Neutrophil (primary cell): Measurements from ENCODE around the gene HTT.

Experiments used
- H3K27ac ChIP-seq: fragments of 200-600 bp; sonication (generic); 2 replicates; pipeline ENCODE4 v1.5.1; 2016; ENCODE audit warnings: mild to moderate bottlenecking, moderate library complexity
- H3K27me3 ChIP-seq: fragments of 200-600 bp; sonication (generic); 2 replicates; pipeline ENCODE4 v1.6.0; 2016; ENCODE audit warnings: mild to moderate bottlenecking
- H3K36me3 ChIP-seq: fragments of 200-600 bp; sonication (generic); 2 replicates; pipeline ENCODE4 v1.5.1; 2017
- H3K4me1 ChIP-seq, 2 experiments: fragments of 200-600 bp in 1 of 2; sonication (generic) in 1 of 2; 1 replicate in 1 of 2; 2 replicates in 1 of 2; pipeline versions ENCODE4 v1.5.1 to v1.6.1; 2013 to 2016; ENCODE audit warnings: low read depth in 1 of 2, low read length in 1 of 2, mild to moderate bottlenecking in 1 of 2, moderate library complexity in 1 of 2; ENCODE audit not compliant: control insufficient read depth in 1 of 2, insufficient read depth in 1 of 2
- H3K4me3 ChIP-seq, 2 experiments: fragments of 200-600 bp in 1 of 2; sonication (generic) in 1 of 2; 1 replicate in 1 of 2; 2 replicates in 1 of 2; pipeline ENCODE4 v1.5.1; 2013 to 2016; ENCODE audit warnings: low read depth in 1 of 2, low read length in 1 of 2, mild to moderate bottlenecking in 1 of 2, moderate library complexity in 1 of 2
- H3K9me3 ChIP-seq: fragments of 200-600 bp; sonication (generic); 2 replicates; pipeline ENCODE4 v1.5.1; 2016
- TF ChIP-seq, protein P1 (sequence below): fragments of 200-600 bp; sonication (generic); IDR thresholded peaks from 2 replicates; pipeline ENCODE4 v1.5.1; 2016; ENCODE audit warnings: antibody characterized with exemption

Gene HTT

DNA sequence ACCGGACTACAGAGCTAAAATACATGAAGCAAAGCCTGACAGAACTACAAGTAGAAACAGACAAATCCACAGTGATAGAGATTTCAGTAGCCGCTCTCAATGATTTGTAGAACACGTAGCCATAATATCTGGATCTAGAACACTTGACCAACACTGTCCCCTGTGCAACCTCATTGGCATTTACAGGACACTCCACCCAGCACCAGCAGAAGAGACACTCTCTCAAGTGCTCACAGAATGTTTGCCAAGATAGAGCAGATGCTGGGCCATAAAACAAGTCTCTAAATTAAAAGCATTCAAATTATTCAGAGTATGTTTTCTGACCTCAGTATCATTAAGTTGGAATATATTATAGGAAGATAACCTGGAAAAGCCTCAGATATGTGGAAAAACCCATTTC, 21.7 kb downstream of the HTT start:
- Histone ChIP-seq H3K4me1 (no peaks in the 10 kb centered on the region), H3K27ac (no peak overlapping the region), H3K4me3 (no peak overlapping the region), H3K27me3 (no peaks in the 10 kb centered on the region), H3K9me3 (no peaks in the 10 kb centered on the region), H3K36me3 (peaks cover 35% of the 10 kb centered on the region)
- TF ChIP-seq, protein P1, sequence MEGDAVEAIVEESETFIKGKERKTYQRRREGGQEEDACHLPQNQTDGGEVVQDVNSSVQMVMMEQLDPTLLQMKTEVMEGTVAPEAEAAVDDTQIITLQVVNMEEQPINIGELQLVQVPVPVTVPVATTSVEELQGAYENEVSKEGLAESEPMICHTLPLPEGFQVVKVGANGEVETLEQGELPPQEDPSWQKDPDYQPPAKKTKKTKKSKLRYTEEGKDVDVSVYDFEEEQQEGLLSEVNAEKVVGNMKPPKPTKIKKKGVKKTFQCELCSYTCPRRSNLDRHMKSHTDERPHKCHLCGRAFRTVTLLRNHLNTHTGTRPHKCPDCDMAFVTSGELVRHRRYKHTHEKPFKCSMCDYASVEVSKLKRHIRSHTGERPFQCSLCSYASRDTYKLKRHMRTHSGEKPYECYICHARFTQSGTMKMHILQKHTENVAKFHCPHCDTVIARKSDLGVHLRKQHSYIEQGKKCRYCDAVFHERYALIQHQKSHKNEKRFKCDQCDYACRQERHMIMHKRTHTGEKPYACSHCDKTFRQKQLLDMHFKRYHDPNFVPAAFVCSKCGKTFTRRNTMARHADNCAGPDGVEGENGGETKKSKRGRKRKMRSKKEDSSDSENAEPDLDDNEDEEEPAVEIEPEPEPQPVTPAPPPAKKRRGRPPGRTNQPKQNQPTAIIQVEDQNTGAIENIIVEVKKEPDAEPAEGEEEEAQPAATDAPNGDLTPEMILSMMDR: no peak

DNA sequence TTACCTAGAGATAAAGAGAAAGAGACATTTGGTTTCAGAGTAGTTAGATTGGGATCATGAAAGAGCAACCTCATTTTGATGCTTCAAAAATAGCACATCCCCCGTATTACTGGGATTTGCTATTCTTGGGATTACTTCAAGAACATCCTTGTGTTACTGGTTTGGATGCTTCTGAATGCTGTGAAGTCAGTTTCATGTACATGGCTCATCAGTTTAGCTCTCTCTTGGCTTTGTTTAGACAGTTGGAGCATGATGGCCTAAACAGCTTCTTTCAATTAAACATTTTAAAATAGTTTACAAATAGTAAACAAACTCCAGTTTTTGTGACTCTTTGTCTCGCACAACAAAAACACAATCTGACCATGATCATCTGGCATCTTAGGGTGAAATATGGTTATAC, 23.9 kb downstream of the HTT start:
- peaks cover 50% of the 10 kb centered on the region for H3K36me3 ChIP-seq
- TF ChIP-seq, protein P1: no peak
- H3K9me3 ChIP-seq: no peaks in the 10 kb centered on the region
- H3K27ac ChIP-seq: no peak overlapping the region
- H3K27me3 ChIP-seq: no peaks in the 10 kb centered on the region
- no peak overlapping the region for H3K4me3 ChIP-seq
- no peaks in the 10 kb centered on the region for H3K4me1 ChIP-seq

DNA sequence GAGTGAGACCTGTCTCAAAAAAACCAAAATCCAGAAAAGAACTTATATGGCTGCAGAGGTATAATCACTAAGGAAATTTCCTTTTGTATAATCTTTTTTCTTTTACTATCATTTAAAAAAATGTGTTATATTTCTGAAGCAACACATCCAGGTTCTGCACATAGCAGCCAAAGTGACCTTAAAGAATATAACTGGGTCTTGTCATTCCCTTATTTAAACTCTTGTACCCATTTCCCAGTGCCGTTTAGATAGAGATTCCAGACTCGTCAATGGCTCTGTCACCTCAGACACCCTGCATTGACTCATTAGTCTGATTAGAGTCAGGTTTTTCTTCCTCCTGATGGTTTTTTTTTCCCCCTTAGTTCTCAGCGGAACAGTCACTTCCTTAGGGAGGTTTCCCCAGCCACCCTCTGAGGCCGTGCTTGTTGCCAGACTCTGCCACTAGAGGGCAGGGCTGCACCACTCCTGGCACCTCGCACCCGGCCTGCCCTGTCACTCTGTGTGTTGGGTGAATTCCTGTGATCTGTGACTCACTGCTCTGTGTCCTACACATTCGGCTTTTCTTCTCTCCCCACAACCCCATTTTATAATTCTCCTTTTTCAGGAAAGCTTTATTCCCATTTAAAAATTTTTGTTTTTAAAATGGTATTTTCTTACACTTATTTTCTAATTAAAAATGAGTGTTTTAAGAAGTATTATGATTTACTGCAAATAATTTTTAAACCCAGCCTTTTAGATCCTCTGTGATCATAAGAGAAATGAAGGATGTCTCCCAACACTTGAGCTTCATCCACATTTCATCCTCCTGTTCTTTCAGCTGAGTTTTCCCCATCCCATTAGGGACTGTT, 32.1 kb downstream of the HTT start:
- Histone ChIP-seq H3K9me3 (no peaks in the 10 kb centered on the region), H3K36me3 (peaks cover 64% of the 10 kb centered on the region), H3K4me3 (peak overlapping the region in 1 of 2 experiments; percentile 11), H3K27me3 (no peaks in the 10 kb centered on the region), H3K4me1 (no peaks in the 10 kb centered on the region), H3K27ac (peak overlapping the region; percentile 13)
- TF ChIP-seq, protein P1: peak; percentile 89

DNA sequence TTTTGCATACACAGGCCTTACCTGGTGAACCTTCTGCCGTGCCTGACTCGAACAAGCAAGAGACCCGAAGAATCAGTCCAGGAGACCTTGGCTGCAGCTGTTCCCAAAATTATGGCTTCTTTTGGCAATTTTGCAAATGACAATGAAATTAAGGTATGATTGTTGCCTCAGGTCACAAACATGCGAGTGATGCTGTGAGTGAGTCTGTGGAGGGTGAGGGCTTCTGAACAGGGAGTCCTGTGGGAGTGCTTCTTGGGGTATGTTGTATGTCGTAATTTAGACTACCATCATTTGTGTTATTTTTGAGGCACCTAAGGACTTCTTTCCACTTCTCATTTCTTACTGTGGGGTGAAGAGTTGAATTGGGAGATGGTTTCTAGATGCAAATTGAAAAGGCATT, 32.8 kb downstream of the HTT start:
- Histone ChIP-seq H3K4me1 (no peaks in the 10 kb centered on the region), H3K36me3 (peaks cover 64% of the 10 kb centered on the region), H3K27ac (no peak overlapping the region), H3K9me3 (no peaks in the 10 kb centered on the region), H3K27me3 (no peaks in the 10 kb centered on the region), H3K4me3 (no peak overlapping the region)
- TF ChIP-seq, protein P1: no peak

DNA sequence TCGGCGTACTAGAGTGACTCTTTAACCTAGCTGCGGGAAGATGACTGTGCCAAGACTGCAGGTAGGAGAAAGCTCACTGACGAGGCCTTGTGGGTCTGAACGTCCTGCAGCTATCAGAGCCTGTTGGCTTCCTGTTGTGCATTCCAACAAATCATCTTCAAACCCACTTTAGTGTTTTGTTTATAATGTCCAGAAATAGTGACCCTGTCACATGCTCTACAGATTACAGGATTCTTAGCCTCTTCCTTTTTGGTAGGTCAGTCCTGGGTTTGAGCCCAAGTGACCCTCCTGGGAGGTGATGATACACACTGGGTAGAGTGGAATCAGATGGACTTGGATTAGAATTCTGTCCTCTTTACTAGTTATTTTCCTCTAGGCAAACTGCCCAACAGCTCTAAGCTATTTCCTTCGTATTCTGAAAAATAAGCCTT, 33.2 kb downstream of the HTT start:
- Histone ChIP-seq H3K4me1 (no peaks in the 10 kb centered on the region), H3K27ac (no peak overlapping the region), H3K9me3 (no peaks in the 10 kb centered on the region)

More for the DNA sequence above, 33.2 kb downstream of the HTT start:
- H3K36me3 ChIP-seq: peaks cover 65% of the 10 kb centered on the region
- TF ChIP-seq, protein P1: no peak
- no peak overlapping the region for H3K4me3 ChIP-seq
- no peaks in the 10 kb centered on the region for H3K27me3 ChIP-seq
